LNCaP clone FGC (cell line): Measurements from ENCODE around the gene CAMK2D.

Experiments used
- DNase-seq: peaks from one replicate; pipeline ENCODE4 v3.0.0-alpha.2; 2011; ENCODE audit warnings: low read depth
- H3K4me3 ChIP-seq: 2 replicates; pipeline ENCODE4 v1.5.1; 2011; ENCODE audit warnings: mild to moderate bottlenecking, low read depth, low read length, control low read depth
- TF ChIP-seq, protein P1 (sequence below): IDR thresholded peaks from 2 replicates; pipeline ENCODE4 v1.5.1; 2012; ENCODE audit warnings: mild to moderate bottlenecking; ENCODE audit not compliant: control insufficient read depth, insufficient read depth; ENCODE audit errors: extremely low read depth

The CAMK2D gene

DNA sequence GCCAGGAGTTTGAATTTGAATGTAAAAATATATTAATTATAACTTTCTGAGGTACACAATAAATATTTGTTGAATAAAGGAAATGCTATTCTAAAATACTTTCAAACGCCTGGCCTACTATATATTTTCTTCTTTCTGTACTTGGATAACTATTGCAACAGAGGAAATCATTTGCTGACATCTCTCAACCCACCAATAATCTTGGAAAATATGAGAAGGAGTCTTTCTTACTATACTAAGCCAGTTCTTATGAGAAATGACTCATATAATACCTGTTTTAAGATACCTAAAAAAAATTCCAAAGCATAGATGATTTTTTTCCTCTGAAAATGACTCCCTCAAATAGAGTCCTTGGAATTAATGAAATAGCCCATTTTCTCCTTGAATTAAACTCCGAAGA, 64.1 kb downstream of the CAMK2D start:
- TF ChIP-seq, protein P1, sequence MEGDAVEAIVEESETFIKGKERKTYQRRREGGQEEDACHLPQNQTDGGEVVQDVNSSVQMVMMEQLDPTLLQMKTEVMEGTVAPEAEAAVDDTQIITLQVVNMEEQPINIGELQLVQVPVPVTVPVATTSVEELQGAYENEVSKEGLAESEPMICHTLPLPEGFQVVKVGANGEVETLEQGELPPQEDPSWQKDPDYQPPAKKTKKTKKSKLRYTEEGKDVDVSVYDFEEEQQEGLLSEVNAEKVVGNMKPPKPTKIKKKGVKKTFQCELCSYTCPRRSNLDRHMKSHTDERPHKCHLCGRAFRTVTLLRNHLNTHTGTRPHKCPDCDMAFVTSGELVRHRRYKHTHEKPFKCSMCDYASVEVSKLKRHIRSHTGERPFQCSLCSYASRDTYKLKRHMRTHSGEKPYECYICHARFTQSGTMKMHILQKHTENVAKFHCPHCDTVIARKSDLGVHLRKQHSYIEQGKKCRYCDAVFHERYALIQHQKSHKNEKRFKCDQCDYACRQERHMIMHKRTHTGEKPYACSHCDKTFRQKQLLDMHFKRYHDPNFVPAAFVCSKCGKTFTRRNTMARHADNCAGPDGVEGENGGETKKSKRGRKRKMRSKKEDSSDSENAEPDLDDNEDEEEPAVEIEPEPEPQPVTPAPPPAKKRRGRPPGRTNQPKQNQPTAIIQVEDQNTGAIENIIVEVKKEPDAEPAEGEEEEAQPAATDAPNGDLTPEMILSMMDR: no peak
- H3K4me3 ChIP-seq: no peak overlapping the region
- no peak for DNase-seq

GRCh38 chr4:113695328-113696169, 66.0 kb downstream of the CAMK2D start:
- TF ChIP-seq, protein P1: no peak
- no peak for DNase-seq
- H3K4me3 ChIP-seq: no peak overlapping the region

DNA sequence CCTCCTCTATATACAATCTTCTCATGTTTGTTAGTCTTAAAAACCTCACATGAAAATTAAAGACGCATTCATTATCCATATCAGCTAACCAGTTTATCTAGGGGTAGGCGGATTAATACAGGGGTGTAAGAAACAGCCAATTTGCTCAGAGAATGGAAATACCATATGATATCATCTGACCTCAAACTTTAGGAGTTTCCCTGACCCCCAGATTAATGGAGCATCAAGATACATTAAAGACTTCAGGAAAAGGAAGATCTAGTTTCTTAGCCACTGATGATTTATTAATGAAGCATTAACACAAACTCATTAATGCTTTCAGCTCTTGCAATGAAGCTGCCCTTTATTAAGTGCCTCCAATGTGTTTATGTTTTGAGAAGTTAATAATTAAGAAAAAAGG, 67.5 kb downstream of the CAMK2D start:
- no peak overlapping the region for H3K4me3 ChIP-seq
- TF ChIP-seq, protein P1: no peak
- no peak for DNase-seq

DNA sequence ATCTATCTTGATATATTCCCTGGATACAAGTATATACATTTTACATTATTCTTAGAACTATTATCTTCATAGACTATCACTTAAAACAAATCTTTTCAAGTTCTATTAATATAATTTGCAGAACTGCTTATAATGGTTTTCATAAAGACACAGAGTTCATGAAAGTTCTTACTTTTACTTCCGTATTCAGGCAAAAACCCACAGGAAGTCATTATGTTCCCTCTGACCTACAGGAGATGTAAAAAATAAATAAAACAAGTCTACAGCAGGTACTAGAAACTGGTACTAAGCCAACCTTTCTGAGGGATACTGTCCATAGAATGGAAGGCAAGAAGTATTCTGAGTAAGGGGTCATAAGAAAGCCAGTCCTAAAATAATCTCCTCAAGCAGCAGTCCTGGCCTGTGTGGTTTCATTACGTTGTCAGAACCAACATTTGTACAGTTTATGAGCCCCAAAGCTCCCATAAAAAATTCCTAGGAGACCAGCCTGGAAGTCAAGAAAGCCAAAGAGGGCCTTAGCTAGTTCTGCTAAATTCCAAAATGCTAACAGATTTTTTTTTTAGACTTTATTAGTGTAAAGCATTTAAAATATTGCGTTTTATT, 68.6 kb downstream of the CAMK2D start:
- peak; percentile 31 for DNase-seq
- no peak overlapping the region for H3K4me3 ChIP-seq
- TF ChIP-seq, protein P1: no peak

- H3K4me3 ChIP-seq: no peak overlapping the region
- DNase-seq: no peak
- TF ChIP-seq, protein P1: no peak
Measured at GRCh38 chr4:113691676-113692075, 69.9 kb downstream of the CAMK2D start.

- no peak for DNase-seq
- TF ChIP-seq, protein P1: no peak
- H3K4me3 ChIP-seq: no peak overlapping the region
Measured at GRCh38 chr4:113689394-113689793, 72.1 kb downstream of the CAMK2D start.
